NCI-H446 (cell line): ENCODE measurements around the gene ZFPL1.

Experiments
- DNase-seq, 2 experiments: peaks; one replicate each; lab custom pipeline; 2025; lab: John Stamatoyannopoulos, UW

The ZFPL1 gene

DNA sequence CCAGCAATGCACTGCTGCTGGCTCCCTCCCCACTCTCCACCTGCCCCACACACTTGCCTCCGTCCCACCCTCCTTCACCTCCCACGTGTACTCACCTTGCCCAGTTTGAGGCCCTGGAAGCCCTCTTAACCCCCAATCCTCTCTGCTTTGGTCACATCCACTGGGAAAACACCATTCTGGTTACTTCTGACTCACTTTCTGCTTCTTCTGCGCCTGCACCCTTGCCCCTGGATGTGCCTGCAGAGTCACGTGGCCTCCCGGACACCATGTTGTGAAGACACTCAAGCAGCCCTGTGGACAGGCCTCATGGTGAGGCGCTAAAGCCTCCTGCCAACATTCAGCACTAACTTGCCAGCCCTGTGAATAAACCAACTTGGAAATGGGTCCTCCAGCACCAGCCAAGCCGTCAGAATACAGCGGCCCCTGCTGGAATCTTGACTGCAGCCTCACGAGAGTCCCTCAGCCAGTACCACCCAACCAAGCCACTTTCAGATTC is 23.1 kb upstream of the ZFPL1 start:
- DNase-seq, result no peak

DNA sequence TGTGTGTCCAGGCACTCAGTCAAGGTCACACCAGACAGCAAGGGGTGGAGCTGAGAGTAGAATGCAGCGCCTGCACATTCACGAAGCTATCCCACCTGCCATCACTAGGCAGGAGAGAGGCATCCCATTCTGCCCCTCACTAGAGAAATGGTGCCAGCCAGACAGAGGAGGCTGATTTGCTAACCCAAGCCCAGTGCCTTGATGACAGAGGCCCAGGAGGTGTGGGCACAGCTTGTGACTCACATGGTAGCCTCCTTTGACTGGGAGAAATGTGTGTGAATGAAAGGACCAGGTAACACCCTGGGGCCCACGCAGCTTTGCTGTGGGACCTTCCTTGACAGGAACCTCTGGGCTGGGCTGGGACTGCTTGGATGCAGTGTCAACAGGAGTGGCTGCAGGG is 20.5 kb upstream of the ZFPL1 start:
- DNase-seq, result no peak

DNA sequence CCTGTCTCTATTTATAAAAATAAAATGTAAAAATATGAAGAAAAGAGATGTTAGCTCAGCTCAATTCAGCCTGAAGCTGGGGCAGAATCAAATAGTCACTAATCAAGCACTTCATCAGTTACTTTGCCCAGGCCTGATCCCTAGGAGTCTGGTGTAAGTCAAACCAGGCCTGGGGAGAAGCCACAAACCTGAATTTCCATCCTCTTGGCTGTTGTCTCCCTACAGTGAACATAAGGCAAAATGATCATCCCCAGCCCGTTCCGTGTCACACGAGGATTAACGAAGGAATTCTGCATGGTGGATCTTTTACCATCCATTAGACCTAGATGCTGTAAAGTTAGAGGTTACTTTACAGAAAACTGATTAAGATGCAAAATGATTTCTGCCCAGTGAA is 19.2 kb upstream of the ZFPL1 start:
- no peak for DNase-seq

DNA sequence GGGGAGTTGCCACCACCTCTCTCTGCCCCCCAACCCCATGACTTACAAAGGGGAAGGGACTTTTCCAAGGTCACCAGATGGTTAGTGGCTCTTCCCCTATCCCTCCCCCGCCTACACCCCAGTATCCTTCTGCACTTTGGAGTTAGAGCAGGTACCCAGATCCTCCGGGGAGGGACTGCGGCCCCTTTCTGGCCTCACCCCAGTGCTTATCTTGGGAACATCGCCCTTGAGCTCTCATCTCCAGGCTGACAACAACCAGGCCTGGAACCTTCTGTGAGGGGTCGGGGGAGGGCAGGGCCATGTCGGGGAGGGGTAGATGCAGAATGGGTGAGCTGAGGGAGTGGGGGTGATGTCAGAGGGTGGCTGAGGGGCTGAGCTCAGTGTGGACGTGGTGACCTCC is 18.2 kb upstream of the ZFPL1 start:
- DNase-seq, result no peak

DNA sequence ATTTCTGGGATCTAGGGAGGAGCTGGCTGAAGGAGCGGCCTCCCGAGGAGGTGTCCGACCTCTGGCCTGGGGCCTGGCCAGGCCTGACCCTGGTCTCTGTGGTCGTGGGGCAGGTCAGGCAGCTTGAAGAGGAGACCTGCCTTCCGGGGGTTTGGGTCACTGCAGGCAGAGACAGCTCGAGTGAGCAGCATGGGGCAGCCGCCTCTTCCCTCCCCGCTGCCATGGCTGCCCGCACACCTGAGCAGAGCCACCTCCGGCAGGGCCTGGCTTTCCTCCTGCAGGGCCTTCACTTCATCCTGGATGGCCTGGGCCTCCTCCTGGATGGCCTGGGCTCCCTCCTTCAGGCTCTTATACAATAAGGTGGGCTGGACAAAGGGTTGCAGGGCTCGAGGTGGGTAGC is 17.7 kb upstream of the ZFPL1 start:
- DNase-seq, result no peak

DNA sequence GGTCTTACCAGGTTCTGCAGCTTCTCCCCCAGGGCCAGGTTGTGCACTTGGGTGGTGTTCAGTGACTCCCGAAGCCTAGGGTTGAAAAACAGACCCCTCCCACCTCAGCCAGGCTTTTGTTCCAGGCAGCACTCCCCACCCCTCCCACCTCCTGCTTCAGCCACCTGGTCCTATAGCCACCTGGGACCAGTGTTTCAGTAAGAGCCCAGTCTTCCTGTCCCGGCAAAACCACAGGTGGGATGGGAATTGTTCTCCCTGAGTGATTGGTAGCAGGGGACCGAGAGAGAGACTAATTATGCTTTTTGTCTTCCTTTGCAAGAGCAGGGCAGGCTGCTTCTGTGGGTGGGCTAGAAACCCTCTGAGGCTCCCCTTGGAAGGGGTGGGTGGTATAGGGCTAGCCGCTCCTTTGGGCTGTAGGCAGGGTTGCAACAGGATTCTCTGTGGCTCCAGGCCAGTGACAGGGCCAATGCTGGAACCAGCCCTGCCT is 17.2 kb upstream of the ZFPL1 start:
- DNase-seq, result no peak

DNA sequence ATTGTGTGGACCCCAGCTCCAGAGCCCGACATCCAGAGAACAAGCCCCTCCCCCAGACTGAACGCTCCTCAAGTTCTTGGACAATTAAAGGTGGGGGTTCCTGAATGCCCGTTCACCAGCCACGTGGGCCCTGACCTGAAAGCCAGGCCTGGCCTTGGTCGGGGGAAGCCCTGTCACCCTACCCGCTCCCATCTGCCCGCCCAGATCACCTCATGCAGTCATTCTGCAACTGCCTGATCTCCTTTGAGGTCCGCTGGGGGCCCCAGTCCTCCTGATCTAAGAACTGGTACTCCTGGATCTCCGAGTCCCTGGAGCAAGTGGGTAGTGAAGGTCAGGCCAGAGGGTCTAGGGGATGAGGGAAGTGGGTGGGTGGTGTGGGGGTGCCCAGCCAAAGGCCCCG is 16.6 kb upstream of the ZFPL1 start:
- DNase-seq, result no peak

DNA sequence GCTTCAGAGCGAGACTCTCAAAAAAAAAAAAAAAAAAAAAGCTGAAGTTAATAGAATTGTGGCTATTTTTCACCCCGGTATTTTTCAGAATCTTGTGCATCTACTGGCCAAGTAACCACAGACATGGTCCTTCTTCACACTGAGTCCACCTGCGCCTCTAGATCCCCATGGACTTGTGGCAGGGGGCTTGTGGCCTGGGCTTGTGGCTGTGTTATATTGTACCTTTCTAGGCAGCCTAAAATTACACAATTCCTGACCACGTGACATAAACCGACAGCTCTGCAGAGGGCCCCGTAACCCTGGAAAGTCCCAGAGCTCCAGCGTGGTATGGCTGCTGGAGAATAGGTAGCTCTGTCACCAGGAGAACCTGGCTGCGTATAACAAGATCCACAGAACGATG is 14.8 kb upstream of the ZFPL1 start:
- no peak for DNase-seq

DNA sequence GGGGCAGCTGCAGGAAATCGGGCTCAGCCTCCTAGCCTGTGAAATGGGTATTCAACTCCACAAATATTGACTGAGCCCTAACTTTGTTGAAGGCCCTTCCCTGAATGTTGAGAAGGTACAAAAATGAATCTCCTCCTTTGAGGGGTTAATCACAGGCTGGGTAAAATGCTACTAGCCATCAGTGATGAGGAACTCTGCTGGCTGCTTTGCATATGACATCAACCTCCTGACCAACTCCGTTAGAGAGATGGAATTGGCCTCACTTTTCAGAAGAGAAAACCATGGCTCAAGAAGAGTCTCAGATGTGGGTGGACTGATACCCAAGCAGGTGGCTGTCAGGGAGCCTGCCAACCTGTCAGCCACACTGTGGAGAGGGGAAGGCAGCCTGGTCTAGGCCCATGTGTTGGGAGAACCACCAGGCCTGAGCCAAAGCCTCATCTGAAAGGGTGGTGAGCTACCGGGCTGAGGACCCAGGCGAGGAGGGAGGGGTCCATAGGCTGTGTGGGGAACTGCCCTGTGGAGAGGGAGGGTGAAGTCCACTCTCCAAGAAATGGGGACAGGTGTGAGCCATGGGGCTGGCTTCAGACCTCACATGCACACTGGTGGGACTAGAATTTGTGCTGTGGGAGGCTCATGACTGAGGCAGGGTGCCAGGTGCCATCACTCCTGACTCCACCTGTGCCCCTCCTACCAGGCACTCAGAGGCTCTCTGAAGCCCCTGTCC is 12.0 kb upstream of the ZFPL1 start:
- no peak for DNase-seq

DNA sequence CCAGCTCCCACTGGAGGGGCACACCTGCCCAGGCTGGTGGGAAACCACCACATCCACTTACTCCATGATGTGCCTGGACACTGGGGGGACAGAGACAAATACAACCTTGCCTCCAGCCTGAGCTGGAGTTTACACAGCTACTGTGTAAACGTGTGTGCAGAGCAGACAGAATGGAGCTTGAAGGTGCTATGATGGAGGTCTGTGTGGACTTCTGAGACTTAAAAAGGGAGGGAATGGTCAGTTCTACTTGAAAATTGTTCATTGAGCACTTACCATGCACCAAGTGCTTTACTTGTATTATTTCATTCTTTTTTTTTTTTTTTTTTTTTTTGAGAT is 11.4 kb upstream of the ZFPL1 start:
- no peak for DNase-seq

DNA sequence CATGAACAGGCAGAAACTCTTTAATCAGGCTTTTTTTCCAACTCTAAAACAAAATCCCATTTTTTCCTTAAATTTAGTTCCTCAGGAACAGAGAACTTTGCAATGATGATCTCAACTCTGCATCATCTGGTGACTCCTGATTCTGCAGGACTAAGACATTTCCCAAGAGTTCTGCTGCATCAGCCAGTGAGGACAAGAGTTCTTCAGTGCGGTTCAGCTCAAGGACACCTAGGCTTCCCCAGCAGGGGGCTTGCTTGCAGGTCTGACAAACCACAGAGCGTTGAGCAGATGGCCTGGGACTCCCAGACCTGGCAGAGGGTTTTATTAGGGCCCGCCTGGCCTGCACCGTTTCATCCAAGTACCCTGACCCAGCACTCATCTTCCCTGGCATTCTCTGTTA is 6.6 kb upstream of the ZFPL1 start:
- DNase-seq, result no peak

DNA sequence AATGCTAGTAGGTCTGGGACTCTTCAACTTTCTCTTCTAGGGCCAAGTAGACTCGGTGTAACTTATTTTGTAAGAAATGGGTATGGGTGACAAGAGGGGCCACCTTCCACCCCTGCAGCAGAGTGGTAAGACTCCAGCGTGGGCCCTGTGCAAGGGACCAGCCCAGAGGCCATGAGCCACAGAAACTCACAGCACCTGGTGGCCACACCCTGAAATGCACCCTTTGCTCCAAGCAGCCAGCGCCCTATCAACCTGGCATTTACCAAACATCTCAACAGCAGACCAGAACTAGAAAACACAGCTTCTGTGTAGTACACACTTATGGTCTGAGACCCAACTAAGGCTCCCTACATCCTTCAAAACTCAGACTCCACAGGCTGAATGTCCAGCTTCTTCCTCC is 5.9 kb upstream of the ZFPL1 start:
- DNase-seq, result peak in 1 of 2 experiments; percentile 18

DNA sequence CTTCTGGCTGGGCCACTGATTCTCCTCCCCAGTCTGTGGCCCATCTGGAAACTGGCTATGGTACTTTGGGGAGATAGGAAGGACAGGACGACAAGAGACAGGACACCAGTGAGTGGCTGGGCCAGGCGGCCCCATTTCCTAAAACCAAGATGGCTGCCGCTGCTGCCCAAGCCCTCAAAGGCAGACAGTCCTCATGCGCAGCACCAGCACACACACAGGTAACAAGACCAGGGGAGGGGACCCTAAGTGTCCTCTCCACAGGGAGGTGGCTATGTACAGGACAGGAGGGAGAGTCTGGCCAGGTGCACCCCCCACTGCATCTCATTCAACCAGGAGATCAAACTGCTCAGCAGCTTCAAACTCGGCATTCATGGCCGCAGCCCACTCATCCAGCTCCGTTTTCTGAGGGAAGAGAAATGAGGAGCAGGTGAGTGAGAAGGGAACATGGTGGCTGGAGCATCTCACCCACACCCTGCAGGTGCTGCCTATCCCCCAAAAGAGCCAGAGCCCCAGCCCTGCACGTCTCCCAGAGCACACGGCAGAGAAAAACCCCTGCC is 5.2 kb upstream of the ZFPL1 start:
- DNase-seq, result no peak

DNA sequence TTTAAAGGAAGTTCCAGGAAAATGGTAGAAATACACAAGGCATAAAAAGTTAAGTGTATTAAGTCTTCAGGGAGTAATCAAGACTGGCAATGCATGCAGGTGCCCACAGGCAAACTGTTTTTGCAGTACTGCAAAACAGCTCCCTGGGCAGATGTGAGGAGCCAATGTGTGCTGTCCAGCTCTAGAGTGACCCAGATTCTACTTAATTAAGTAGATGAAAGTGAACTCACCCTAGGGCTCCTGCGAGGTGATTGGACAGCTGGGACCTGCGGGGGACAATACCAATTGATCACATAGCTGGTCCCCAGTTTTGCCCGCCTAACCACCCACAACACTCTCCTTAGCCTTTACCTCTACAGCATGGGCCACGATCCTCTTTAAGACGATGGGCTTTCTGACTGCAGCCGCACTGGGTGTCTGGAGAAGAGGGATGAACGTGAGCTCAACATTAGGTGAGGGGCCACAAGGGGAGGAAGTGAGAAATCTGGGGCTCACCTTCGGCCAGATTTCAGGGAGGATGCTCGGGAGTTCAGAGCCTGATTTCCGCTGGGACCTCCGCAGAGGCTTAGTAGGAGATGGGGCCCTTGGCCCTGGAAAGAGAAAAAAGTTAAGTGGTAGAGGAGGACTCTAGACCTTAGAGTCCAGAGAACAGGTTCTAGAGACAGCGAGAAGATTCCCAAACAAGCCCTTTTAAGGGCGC is 738 bp upstream of the ZFPL1 start:
- no peak for DNase-seq

DNA sequence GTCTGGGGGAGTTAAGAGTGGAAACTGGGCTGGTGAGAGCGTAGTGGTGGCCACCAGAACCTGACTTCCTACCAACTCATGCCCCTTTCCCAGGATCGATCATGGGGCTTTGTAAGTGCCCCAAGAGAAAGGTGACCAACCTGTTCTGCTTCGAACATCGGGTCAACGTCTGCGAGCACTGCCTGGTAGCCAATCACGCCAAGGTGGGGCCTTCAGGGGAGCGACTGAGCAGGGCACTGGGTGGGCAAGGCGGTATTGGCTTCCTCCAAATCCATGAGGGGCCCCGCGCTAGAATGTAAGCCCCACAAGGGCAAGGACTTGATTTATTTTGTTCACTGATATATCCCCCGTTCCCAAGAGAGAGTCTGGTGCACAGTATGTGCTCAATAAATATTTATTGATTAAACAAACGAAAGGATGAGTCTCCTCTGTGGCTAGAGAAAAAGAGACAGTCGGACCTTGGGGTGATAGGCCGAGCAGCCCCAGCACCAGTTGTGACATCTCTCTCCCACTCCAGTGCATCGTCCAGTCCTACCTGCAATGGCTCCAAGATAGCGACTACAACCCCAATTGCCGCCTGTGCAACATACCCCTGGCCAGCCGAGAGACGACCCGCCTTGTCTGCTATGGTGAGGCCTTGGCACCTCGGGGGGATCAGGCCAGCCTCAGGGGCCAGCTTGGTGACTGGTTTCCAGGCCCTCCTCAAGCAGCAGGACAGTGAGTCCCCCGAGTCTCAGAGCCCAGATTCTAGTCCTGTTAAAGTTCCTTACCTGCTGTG is 765 bp downstream of the ZFPL1 start:
- no peak for DNase-seq

DNA sequence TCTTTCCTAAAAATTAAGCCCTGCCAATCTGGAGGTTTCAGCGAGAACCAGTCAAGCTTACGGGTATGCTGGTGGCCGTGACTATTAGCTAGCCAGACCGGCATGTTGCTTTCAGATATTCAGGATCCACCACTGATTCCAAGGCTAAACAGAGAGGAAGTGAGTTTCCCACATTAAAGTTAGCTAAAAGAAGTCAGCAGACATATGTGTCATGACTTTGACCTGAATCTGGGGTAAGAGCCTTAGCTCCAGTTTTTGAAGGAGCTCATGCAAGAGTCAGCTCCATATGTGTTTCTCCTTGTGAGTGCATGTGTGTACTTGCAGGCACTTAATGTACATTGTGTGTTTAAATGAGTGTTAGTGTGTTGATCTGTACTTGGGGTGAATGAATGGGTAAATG is 1.4 kb downstream of the ZFPL1 start:
- DNase-seq, result no peak

DNA sequence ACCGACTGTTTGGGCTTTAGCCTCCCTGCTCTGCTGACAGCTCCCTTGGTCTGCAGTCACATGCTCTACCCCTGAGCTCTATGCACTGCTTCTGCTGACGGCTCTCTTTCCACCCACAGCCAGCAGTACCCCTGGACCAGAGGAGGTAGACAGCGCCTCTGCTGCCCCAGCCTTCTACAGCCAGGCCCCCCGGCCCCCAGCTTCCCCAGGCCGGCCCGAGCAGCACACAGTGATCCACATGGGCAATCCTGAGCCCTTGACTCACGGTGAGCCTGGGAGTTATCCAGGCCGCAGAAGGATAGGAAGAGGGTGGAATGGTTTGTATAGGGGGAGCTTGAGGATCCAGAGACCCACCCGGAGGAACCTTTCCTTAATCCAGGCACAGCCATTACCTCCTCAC is 2.8 kb downstream of the ZFPL1 start:
- DNase-seq, result no peak

DNA sequence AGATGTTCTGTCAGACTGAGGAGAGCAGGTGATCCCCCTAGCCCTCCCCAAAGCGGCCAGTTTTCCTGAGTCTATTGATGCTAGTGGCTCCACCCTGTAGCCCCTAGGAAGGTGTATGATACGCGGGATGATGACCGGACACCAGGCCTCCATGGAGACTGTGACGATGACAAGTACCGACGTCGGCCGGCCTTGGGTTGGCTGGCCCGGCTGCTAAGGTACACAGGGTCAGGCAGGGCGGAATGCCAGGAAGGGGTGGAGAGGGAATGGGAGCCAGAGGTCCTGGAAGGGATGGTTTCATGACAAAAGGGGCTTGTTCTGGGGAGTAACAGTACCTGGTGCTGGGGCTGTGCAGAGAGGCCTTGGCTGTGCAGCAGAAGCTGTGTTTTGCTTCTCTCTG is 3.2 kb downstream of the ZFPL1 start:
- DNase-seq, result no peak

DNA sequence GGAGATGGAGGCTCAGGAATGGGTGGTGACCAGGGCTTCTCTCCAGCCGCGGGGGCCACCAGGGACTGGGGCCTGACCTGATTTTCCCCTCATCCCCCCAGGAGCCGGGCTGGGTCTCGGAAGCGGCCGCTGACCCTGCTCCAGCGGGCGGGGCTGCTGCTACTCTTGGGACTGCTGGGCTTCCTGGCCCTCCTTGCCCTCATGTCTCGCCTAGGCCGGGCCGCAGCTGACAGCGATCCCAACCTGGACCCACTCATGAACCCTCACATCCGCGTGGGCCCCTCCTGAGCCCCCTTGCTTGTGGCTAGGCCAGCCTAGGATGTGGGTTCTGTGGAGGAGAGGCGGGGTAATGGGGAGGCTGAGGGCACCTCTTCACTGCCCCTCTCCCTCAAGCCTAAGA is 3.8 kb downstream of the ZFPL1 start:
- no peak for DNase-seq

DNA sequence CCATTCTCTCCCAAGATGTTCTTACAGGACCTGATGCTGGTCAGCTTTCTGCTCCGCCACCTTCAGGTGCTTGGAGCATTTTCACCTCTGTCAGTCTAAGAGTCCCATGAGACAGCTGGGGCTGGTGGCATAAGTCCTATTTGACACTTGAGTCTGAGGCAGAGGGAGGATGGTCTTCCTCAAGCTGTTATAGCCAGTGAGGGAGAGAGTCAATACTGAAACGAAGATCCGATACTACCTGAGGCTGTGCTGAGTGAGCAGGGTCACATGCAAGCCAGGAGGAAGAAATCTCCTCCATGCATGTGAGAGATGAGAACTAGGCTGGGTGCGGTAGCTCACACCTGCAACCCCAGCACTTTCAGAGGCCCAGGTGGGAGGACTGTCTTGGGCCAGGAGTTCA is 5.6 kb downstream of the ZFPL1 start:
- no peak for DNase-seq

DNA sequence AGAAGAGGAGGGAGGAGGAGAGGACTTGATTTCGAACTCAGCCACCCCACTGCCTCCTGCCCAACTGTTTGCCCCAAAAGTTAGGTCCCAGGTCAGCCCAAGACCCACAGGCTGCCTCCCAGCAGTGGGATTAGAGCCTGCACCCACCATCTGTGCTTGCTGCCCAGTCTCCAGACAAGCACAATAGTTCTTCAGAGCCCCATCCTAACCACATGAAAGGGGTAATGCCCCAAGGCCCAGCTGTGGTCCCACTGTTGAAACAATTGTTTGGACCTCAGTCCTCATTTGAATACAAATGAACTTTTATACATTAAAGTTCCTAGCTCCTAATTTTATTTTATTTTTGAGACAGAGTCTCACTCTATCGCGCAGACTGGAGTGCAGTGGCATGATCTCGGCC is 6.6 kb downstream of the ZFPL1 start:
- no peak for DNase-seq

DNA sequence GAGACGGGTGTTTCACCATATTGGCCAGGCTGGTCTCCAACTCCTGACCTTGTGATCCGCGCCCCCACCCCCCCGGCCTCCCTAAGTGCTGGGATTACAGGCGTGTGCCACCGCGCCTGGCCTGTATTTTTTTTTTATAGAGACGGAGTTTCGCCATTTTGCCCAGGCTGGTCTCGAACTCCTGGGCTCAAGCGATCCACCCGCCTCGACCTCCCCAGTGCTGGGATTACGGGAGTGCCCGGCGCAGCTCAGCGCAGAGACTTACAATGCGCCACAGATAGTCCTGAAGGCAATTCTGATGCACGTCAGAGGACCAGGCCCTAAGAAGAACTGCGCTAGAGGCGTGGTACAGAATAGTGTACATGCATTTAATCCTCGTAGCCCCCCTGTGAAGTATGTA is 11.4 kb downstream of the ZFPL1 start:
- DNase-seq, result no peak
